IMR-90 (cell line): ENCODE data around the gene RIT1. TPM values are rescaled to one million over a fixed set of nuclear protein-coding genes. Genes with fewer than 3 reads are reported as not detected.

Experiments
- ATAC-seq: fragments of 200-7000 bp; cut with Tn5 transposase; 2 replicates; pipeline ENCODE4 v1.9.1; 2020; ENCODE audit warnings: low read depth, mild to moderate bottlenecking, moderate library complexity
- BruUV-seq: library from RNA; stranded (reverse); fragments of 400-500 nt; replicated peaks from 2 replicates; lab custom pipeline; 2021; lab: Mats Ljungman, UMichigan
- CTCF ChIA-PET: fragments of 300-600 bp; formaldehyde crosslinking; extraction: SDS; loops from one replicate; lab custom pipeline; 2021; ENCODE audit warnings: antibody characterized with exemption; lab: Yijun Ruan, JAX
- POLR2A ChIA-PET: fragments of 300-600 bp; sonication (Branson Sonifier 250); formaldehyde crosslinking; loops from one replicate; lab custom pipeline; 2022; ENCODE audit warnings: antibody characterized with exemption; ENCODE audit not compliant: unreplicated experiment; lab: Charles Lee
- DNase-seq: peaks from one replicate; pipeline ENCODE4 v3.0.0; 2013
- H2AFZ ChIP-seq: replicated peaks from 2 replicates; pipeline ENCODE3; 2013; ENCODE audit warnings: low read length, mild to moderate bottlenecking; ENCODE audit not compliant: poor library complexity
- H2AK5ac ChIP-seq: 2 replicates; pipeline ENCODE4 v1.6.1; 2013; ENCODE audit warnings: low read depth, low read length, inconsistent platforms
- H2AK9ac ChIP-seq: replicated peaks from 2 replicates; pipeline ENCODE3; 2013; ENCODE audit warnings: mild to moderate bottlenecking, low read depth, low read length, moderate library complexity; ENCODE audit not compliant: poor library complexity
- H2BK120ac ChIP-seq: 2 replicates; pipeline ENCODE4 v1.6.1; 2013; ENCODE audit warnings: low read depth, low read length, inconsistent platforms
- H2BK15ac ChIP-seq: 3 replicates; pipeline ENCODE4 v1.6.1; 2013; ENCODE audit warnings: low read depth, low read length, inconsistent platforms
- H2BK20ac ChIP-seq: 2 replicates; pipeline ENCODE4 v1.6.1; 2013; ENCODE audit warnings: low read depth, mild to moderate bottlenecking, inconsistent platforms, low read length, moderate library complexity
- H2BK5ac ChIP-seq: 2 replicates; pipeline ENCODE4 v1.6.1; 2013; ENCODE audit warnings: mild to moderate bottlenecking, low read depth, low read length, inconsistent platforms; ENCODE audit not compliant: poor library complexity, severe bottlenecking
- H3K14ac ChIP-seq: replicated peaks from 2 replicates; pipeline ENCODE4 v1.6.1; 2013; ENCODE audit warnings: low read depth, low read length, inconsistent platforms
- H3K18ac ChIP-seq: 2 replicates; pipeline ENCODE4 v1.6.1; 2013; ENCODE audit warnings: low read depth, low read length, control low read depth
- H3K23ac ChIP-seq: 2 replicates; pipeline ENCODE4 v1.6.1; 2013; ENCODE audit warnings: low read depth, low read length, inconsistent platforms
- H3K27ac ChIP-seq: 2 replicates; pipeline ENCODE4 v1.5.1; 2013; ENCODE audit warnings: mild to moderate bottlenecking, control low read depth, low read length; ENCODE audit not compliant: insufficient read depth
- H3K27me3 ChIP-seq: 2 replicates; pipeline ENCODE4 v1.6.1; 2013; ENCODE audit warnings: low read length; ENCODE audit not compliant: control insufficient read depth, insufficient read depth
- H3K36me3 ChIP-seq: 2 replicates; pipeline ENCODE4 v1.6.1; 2013; ENCODE audit warnings: low read length, mixed read lengths; ENCODE audit not compliant: control insufficient read depth, insufficient read depth
- H3K4ac ChIP-seq: 2 replicates; pipeline ENCODE4 v1.6.1; 2013; ENCODE audit warnings: low read depth, low read length, inconsistent platforms
- H3K4me1 ChIP-seq: 2 replicates; pipeline ENCODE4 v1.6.1; 2013; ENCODE audit warnings: low read length, mixed read lengths; ENCODE audit not compliant: control insufficient read depth, insufficient read depth
- H3K4me2 ChIP-seq: 2 replicates; pipeline ENCODE4 v1.6.1; 2013; ENCODE audit warnings: low read depth, mild to moderate bottlenecking, control low read depth, low read length, moderate library complexity
- H3K4me3 ChIP-seq: 2 replicates; pipeline ENCODE4 v1.5.1; 2013; ENCODE audit warnings: low read depth, mild to moderate bottlenecking, control low read depth, low read length, moderate library complexity; ENCODE audit not compliant: insufficient read depth
- H3K56ac ChIP-seq: 2 replicates; pipeline ENCODE4 v1.6.1; 2013; ENCODE audit warnings: low read length, inconsistent platforms; ENCODE audit not compliant: insufficient read depth; ENCODE audit errors: extremely low read depth
- H3K79me1 ChIP-seq, 2 experiments: 2 replicates each; pipeline ENCODE4 v1.6.1; 2013; ENCODE audit warnings: low read length in 2 of 2, inconsistent platforms in 1 of 2, low read depth in 1 of 2
- H3K9ac ChIP-seq: 2 replicates; pipeline ENCODE4 v1.6.1; 2013; ENCODE audit warnings: low read depth, low read length, control low read depth
- H3K9me1 ChIP-seq: 2 replicates; pipeline ENCODE4 v1.6.1; 2013; ENCODE audit warnings: low read length, inconsistent platforms; ENCODE audit not compliant: insufficient read depth
- H3K9me3 ChIP-seq: 2 replicates; pipeline ENCODE4 v1.6.1; 2013; ENCODE audit warnings: low read length; ENCODE audit not compliant: control insufficient read depth, insufficient read depth
- H4K20me1 ChIP-seq: 2 replicates; pipeline ENCODE4 v1.6.1; 2013; ENCODE audit warnings: low read length, inconsistent platforms; ENCODE audit not compliant: insufficient read depth
- H4K5ac ChIP-seq: 2 replicates; pipeline ENCODE4 v1.6.1; 2013; ENCODE audit warnings: mild to moderate bottlenecking, low read depth, low read length, control low read depth
- H4K8ac ChIP-seq, 2 experiments: 2 replicates each; pipeline ENCODE4 v1.6.1; 2013; ENCODE audit warnings: low read depth in 2 of 2, low read length in 2 of 2, control low read depth in 1 of 2, inconsistent platforms in 1 of 2
- H4K91ac ChIP-seq: 2 replicates; pipeline ENCODE4 v1.6.1; 2013; ENCODE audit warnings: low read depth, low read length, inconsistent platforms; ENCODE audit not compliant: insufficient read depth
- BHLHE40 ChIP-seq: fragments of 150-350 bp; IDR thresholded peaks from 2 replicates; pipeline ENCODE4 v1.6.1; 2016; ENCODE audit warnings: mild to moderate bottlenecking, low read depth, low read length
- CEBPB ChIP-seq: IDR thresholded peaks from 2 replicates; pipeline ENCODE4 v1.6.1; 2012; ENCODE audit warnings: low read depth, low read length, improper control_type of control experiment
- CHD1 ChIP-seq: IDR thresholded peaks from 2 replicates; pipeline ENCODE4 v1.6.1; 2012; ENCODE audit warnings: low read depth, low read length, improper control_type of control experiment
- FOS ChIP-seq: fragments of 150-350 bp; IDR thresholded peaks from 2 replicates; pipeline ENCODE4 v1.6.1; 2016; ENCODE audit warnings: low read depth, low read length
- MAFK ChIP-seq: IDR thresholded peaks from 2 replicates; pipeline ENCODE4 v1.6.1; 2012; ENCODE audit warnings: low read depth, low read length, improper control_type of control experiment
- MAZ ChIP-seq: IDR thresholded peaks from 2 replicates; pipeline ENCODE4 v1.6.1; 2012; ENCODE audit warnings: low read depth, mild to moderate bottlenecking, low read length, improper control_type of control experiment, moderate library complexity, borderline replicate concordance
- MXI1 ChIP-seq: IDR thresholded peaks from 2 replicates; pipeline ENCODE4 v1.6.1; 2012; ENCODE audit warnings: low read depth, mild to moderate bottlenecking, low read length, moderate library complexity, borderline replicate concordance
- NFE2L2 ChIP-seq: fragments of 150-350 bp; IDR thresholded peaks from 2 replicates; pipeline ENCODE4 v1.6.1; 2016; ENCODE audit warnings: low read depth, mild to moderate bottlenecking, low read length
- POLR2A ChIP-seq: IDR thresholded peaks from 2 replicates; pipeline ENCODE4 v1.6.1; 2012; ENCODE audit warnings: mild to moderate bottlenecking, low read depth, low read length
- RAD21 ChIP-seq: IDR thresholded peaks from 2 replicates; pipeline ENCODE4 v1.6.1; 2012; ENCODE audit warnings: low read length, improper control_type of control experiment
- RCOR1 ChIP-seq: IDR thresholded peaks from 2 replicates; pipeline ENCODE4 v1.6.1; 2012; ENCODE audit warnings: mild to moderate bottlenecking, low read length, improper control_type of control experiment; ENCODE audit not compliant: insufficient replicate concordance
- RFX5 ChIP-seq: IDR thresholded peaks from 2 replicates; pipeline ENCODE4 v1.8.0; 2012; ENCODE audit warnings: low read depth, mild to moderate bottlenecking, low read length, moderate library complexity
- SMC3 ChIP-seq: fragments of 150-350 bp; IDR thresholded peaks from 2 replicates; pipeline ENCODE4 v1.6.1; 2016; ENCODE audit warnings: low read depth, mild to moderate bottlenecking, antibody characterized with exemption, low read length, moderate library complexity
- WGBS, 2 experiments: methylation state at CpG; one replicate each; pipeline versions ENCODE4 v1.1.5 to v1.1.7; 2013; ENCODE audit warnings: missing lambda C conversion rate in 2 of 2; ENCODE audit not compliant: insufficient read length in 1 of 2; ENCODE audit errors: extremely low coverage in 2 of 2; 5-methylcytosine and 5-hydroxymethylcytosine counted together
- dilution Hi-C: fragments of 300-500 bp; cut with HindIII; formaldehyde crosslinking; loops from one replicate; pipeline ENCODE4 v1.14.3; 2018; ENCODE audit warnings: low sequenced_read_pairs; ENCODE audit not compliant: unreplicated experiment
- in situ Hi-C: fragments of 300-500 bp; cut with MboI; formaldehyde crosslinking; loops from 3 replicates; pipeline ENCODE4 v1.14.3; 2019; ENCODE audit warnings: low sequenced_read_pairs, inconsistent platforms, mixed read lengths
- intact Hi-C: fragments of 100-400 bp; cut with micrococcal nuclease; formaldehyde crosslinking; loops from 2 replicates; pipeline ENCODE4 v1.10.0; 2022
- polyA plus RNA-seq, 3 experiments: library from polyadenylated mRNA; depleted of rRNA; stranded (reverse); fragments of >200 nt; gene quantifications; 2 replicates each; pipeline ENCODE4 v1.2.3, GENCODE V29; 2012; ENCODE audit warnings: low replicate concordance in 1 of 3
- total RNA-seq: library from RNA; depleted of rRNA; stranded (reverse); fragments of >200 nt; gene quantifications from 2 replicates; pipeline ENCODE4 v1.2.3, GENCODE V29; 2012
- TF ChIP-seq, protein P1 (sequence below): fragments of 150-350 bp; IDR thresholded peaks from 2 replicates; pipeline ENCODE4 v1.6.1; 2016; ENCODE audit warnings: low read depth, mild to moderate bottlenecking, low read length, moderate library complexity, borderline replicate concordance
- TF ChIP-seq, protein P2 (sequence below): fragments of 150-350 bp; IDR thresholded peaks from 2 replicates; pipeline ENCODE4 v1.6.1; 2017; ENCODE audit warnings: mild to moderate bottlenecking, antibody characterized with exemption, low read length, low read depth
- TF ChIP-seq, protein P3 (sequence below): conservative IDR thresholded peaks from 2 replicates; pipeline ENCODE4 v1.5.1; 2012; ENCODE audit warnings: mild to moderate bottlenecking, low read depth, low read length, improper control_type of control experiment

RIT1 gene
- total and polyA plus RNA-seq, 2 of the 4 experiments (the other 2 are of a cell fraction) = 29.6 to 46.8 TPM

DNA sequence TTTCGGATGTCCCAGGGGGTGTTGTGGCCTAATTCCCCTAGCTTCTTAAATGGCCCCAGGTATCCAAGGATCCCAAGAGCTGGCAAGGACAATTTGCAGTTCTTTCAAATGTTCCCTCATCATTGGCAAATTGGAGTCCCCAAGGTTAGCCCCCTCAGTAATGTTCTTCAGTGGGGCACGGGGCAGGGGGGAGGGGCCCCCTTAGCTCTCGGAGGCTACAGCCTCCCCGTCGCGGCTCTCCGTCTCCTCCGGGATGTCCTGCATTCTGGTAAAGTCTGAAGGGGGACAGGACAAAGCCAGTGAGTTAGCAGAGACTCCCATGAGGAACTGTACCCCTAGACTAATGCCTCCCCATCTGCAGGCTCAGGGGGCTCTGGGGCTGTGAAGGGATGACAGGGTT is 36.6 kb upstream of the RIT1 start:
- H3K27me3 ChIP-seq = no peaks in the 10 kb centered on the region
- BruUV-seq = no TSS peak
- in situ Hi-C loops = no loop called here
- no peak overlapping the region for H3K9ac ChIP-seq
- WGBS, 2 experiments = no CpG with 5 or more reads among the region's 8 CpGs
- no peak overlapping the region for H2BK5ac ChIP-seq
- H3K9me3 ChIP-seq = no peaks in the 10 kb centered on the region
- no peak overlapping the region for H3K18ac ChIP-seq
- no peak overlapping the region for H3K23ac ChIP-seq
- ATAC-seq (no peak), DNase-seq (no peak)
- ChIA-PET POLR2A (no interaction called here), CTCF (interaction anchor here (0.6 kb wide), 1 partner anchor 9 kb away, joined by 3 read pairs; no protein-coding TSS in a partner anchor)
- no peak overlapping the region for H3K4me2 ChIP-seq
- no peak overlapping the region for H3K56ac ChIP-seq
- no peak overlapping the region for H2BK15ac ChIP-seq
- H3K9me1 ChIP-seq = peaks cover 11% of the 10 kb centered on the region; the same call in 1 of the 2 replicates
- no peak overlapping the region for H2AFZ ChIP-seq
- no peak overlapping the region for H2BK20ac ChIP-seq
- no peak for TF ChIP-seq NFE2L2
- TF ChIP-seq MAZ = no peak
- TF ChIP-seq BHLHE40 = no peak
- no peak for TF ChIP-seq CHD1
- TF ChIP-seq RAD21 = no peak
- TF ChIP-seq, protein P1, sequence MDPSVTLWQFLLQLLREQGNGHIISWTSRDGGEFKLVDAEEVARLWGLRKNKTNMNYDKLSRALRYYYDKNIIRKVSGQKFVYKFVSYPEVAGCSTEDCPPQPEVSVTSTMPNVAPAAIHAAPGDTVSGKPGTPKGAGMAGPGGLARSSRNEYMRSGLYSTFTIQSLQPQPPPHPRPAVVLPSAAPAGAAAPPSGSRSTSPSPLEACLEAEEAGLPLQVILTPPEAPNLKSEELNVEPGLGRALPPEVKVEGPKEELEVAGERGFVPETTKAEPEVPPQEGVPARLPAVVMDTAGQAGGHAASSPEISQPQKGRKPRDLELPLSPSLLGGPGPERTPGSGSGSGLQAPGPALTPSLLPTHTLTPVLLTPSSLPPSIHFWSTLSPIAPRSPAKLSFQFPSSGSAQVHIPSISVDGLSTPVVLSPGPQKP = no peak
- TF ChIP-seq, protein P2, sequence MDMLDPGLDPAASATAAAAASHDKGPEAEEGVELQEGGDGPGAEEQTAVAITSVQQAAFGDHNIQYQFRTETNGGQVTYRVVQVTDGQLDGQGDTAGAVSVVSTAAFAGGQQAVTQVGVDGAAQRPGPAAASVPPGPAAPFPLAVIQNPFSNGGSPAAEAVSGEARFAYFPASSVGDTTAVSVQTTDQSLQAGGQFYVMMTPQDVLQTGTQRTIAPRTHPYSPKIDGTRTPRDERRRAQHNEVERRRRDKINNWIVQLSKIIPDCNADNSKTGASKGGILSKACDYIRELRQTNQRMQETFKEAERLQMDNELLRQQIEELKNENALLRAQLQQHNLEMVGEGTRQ = no peak
- no peak for TF ChIP-seq POLR2A
- no peak for TF ChIP-seq RFX5
- TF ChIP-seq MAFK = no peak
- TF ChIP-seq, protein P3, sequence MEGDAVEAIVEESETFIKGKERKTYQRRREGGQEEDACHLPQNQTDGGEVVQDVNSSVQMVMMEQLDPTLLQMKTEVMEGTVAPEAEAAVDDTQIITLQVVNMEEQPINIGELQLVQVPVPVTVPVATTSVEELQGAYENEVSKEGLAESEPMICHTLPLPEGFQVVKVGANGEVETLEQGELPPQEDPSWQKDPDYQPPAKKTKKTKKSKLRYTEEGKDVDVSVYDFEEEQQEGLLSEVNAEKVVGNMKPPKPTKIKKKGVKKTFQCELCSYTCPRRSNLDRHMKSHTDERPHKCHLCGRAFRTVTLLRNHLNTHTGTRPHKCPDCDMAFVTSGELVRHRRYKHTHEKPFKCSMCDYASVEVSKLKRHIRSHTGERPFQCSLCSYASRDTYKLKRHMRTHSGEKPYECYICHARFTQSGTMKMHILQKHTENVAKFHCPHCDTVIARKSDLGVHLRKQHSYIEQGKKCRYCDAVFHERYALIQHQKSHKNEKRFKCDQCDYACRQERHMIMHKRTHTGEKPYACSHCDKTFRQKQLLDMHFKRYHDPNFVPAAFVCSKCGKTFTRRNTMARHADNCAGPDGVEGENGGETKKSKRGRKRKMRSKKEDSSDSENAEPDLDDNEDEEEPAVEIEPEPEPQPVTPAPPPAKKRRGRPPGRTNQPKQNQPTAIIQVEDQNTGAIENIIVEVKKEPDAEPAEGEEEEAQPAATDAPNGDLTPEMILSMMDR = no peak
- TF ChIP-seq MXI1 = no peak
- no peak for TF ChIP-seq SMC3
- no peak for TF ChIP-seq FOS
- TF ChIP-seq CEBPB = no peak
- no peak for TF ChIP-seq RCOR1
- peaks cover 18 to 43% of the 10 kb centered on the region in 2 experiments for H3K79me1 ChIP-seq
- H2AK9ac ChIP-seq = no peak overlapping the region
- no peak overlapping the region for H2BK120ac ChIP-seq
- no peak overlapping the region for H4K8ac ChIP-seq
- H3K27ac ChIP-seq = no peak overlapping the region
- intact Hi-C loops = no loop called here
- H3K4me1 ChIP-seq = peaks cover 1% of the 10 kb centered on the region; the same call in 1 of the 2 replicates
- H4K20me1 ChIP-seq = peaks cover 42% of the 10 kb centered on the region; the same call in 1 of the 2 replicates
- no peak overlapping the region for H4K91ac ChIP-seq
- no peak overlapping the region for H3K4ac ChIP-seq
- no peak overlapping the region for H3K4me3 ChIP-seq
- dilution Hi-C loops = no loop called here
- H4K5ac ChIP-seq = no peak overlapping the region
- H2AK5ac ChIP-seq = no peak overlapping the region
- peaks cover 66% of the 10 kb centered on the region for H3K36me3 ChIP-seq
- H3K14ac ChIP-seq = no peak overlapping the region
